ENCODE data around the gene GPR132. TPM values are rescaled to one million over a fixed set of nuclear protein-coding genes. Genes with fewer than 3 reads are reported as not detected.

GPR132 gene
- total and polyA plus RNA-seq, 10 of the 15 experiments (the other 5 are each of a cell fraction or from before 2014, with no cell fraction given): 1.9 to 49.3 (median 20.4) TPM

DNA sequence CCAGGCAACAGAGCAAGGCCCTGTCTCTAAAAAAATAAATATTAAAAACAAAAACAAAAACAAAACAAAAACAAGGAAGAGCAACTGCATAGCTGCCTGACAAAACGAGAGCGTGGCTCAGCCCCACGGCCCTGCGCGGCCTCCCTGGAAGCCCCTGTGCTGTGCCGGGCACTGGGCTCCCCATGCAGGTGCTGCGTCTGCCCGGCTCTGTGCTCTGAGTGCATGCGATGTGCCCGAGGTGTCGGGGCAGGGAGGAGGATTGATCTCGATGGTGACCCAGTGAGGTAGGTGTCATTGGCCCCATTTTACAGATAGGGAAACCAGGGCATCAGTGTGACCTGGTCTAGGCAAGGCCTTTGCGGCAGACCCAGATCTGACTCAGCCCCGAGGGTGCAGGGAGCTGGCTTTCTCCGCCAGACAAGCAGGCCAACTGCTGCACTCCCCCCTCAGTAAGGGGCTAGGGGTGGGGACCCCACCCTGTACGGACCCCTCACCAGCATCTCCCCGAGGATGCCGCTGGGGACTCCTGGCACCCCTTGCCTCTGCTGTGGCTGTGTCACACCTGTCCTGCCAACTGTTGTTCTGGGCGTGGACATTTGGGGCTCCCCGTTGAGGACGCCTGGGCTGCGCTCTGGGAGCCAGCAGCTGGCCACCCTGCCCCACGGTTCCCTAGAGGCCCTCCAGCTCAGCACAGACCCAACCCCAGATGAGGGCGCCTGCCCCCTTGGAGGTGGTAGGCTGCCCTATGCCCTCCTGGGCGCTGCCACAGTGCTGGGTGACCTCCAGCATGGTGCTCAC, 15.3 kb downstream of the GPR132 start:
- no peak for ATAC-seq
- Histone ChIP-seq H3K4me1 (ENCODE audit: control insufficient read depth, insufficient read depth, low read length) (peaks cover 7% of the 10 kb centered on the region), H3K27me3 (replicated peaks in 1 of 2; ENCODE audit: control insufficient read depth in 2 of 2, insufficient read depth in 2 of 2, low read length in 1 of 2) (no peaks in the 10 kb centered on the region), H4K20me1 (ENCODE audit: control insufficient read depth, insufficient read depth) (peaks cover 5% of the 10 kb centered on the region; the same call in 1 of the 2 replicates), H2AFZ (ENCODE audit: control insufficient read depth, low read depth, low read length) (no peak overlapping the region), H3K79me2 (ENCODE audit: control insufficient read depth, insufficient read depth, low read length) (peaks cover 1% of the 10 kb centered on the region), H3K9me3 (replicated peaks; ENCODE audit: control insufficient read depth, insufficient read depth, low read length) (no peaks in the 10 kb centered on the region), H3K36me3 (ENCODE audit: control insufficient read depth in 2 of 2, insufficient read depth in 2 of 2, low read length in 1 of 2) (peaks cover 34 to 36% of the 10 kb centered on the region in 2 experiments), H3K27ac (ENCODE audit: control insufficient read depth, insufficient read depth) (no peak overlapping the region), H3K4me3 (no peak overlapping the region), H3K9ac (ENCODE audit: control insufficient read depth, insufficient read depth, low read length) (no peak overlapping the region), H3K4me2 (ENCODE audit: control insufficient read depth, insufficient read depth) (no peak overlapping the region)
- ChIA-PET SMC1A (ENCODE audit: uncharacterized antibody, unreplicated experiment) (no interaction called here), CTCF (no interaction called here), POLR2A (interaction anchor here (0.5 to 0.8 kb wide), 2 partner anchors 12 to 13 kb away, joined by 3 read pairs; no protein-coding TSS in a partner anchor), RAD21 (ENCODE audit: unreplicated experiment) (no interaction called here)
- in situ Hi-C loops (cut with MboI): loop anchor here (5.0 to 10.0 kb wide), 2 partner anchors 68 to 155 kb away; no protein-coding TSS in a partner anchor
- DNase-seq (ENCODE audit: low read depth, low spot score): no peak
- WGBS (ENCODE audit: insufficient coverage, insufficient replicate concordance, low lambda C conversion rate, missing lambda C conversion rate): 93% methylated on average over 25 of the region's 25 CpGs
- BruUV-seq (replicated peaks): no TSS peak
- intact Hi-C loops (cut with micrococcal nuclease; ENCODE audit: unreplicated experiment): loop anchor here (5.0 kb wide), 1 partner anchor 153 kb away; no protein-coding TSS in a partner anchor
- TF ChIP-seq NR2C1 (IDR thresholded peaks at IDR 0.05) (no peak), ZBTB40 (IDR thresholded peaks at IDR 0.05; ENCODE audit: borderline replicate concordance) (no peak), IKZF2 (IDR thresholded peaks at IDR 0.05) (no peak), ZZZ3 (IDR thresholded peaks at IDR 0.05; ENCODE audit: control insufficient read depth, insufficient read length, low read depth) (no peak), CHD1 (IDR thresholded peaks at IDR 0.05; ENCODE audit: low read depth, low read length) (no peak), POLR2AphosphoS5 (IDR thresholded peaks at IDR 0.05; ENCODE audit: low read length) (peak; percentile 23; the same call in 1 of the 2 replicates), RELA (IDR thresholded peaks at IDR 0.05; ENCODE audit: borderline replicate concordance, partially characterized antibody) (no peak), MXI1 (IDR thresholded peaks at IDR 0.05; ENCODE audit: low read depth, low read length) (no peak), POLR2A (IDR thresholded peaks at IDR 0.05; ENCODE audit: low read depth, low read length) (peak; percentile 42), ZBED1 (IDR thresholded peaks at IDR 0.05; ENCODE audit: borderline replicate concordance) (no peak), ZNF24 (IDR thresholded peaks at IDR 0.05) (no peak), WRNIP1 (IDR thresholded peaks at IDR 0.05; ENCODE audit: borderline replicate concordance, low read depth, low read length) (no peak), PML (IDR thresholded peaks at IDR 0.05; ENCODE audit: low read length) (no peak), TARDBP (IDR thresholded peaks at IDR 0.05; ENCODE audit: borderline replicate concordance) (no peak)
- TF ChIP-seq, protein P1, sequence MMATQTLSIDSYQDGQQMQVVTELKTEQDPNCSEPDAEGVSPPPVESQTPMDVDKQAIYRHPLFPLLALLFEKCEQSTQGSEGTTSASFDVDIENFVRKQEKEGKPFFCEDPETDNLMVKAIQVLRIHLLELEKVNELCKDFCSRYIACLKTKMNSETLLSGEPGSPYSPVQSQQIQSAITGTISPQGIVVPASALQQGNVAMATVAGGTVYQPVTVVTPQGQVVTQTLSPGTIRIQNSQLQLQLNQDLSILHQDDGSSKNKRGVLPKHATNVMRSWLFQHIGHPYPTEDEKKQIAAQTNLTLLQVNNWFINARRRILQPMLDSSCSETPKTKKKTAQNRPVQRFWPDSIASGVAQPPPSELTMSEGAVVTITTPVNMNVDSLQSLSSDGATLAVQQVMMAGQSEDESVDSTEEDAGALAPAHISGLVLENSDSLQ (IDR thresholded peaks at IDR 0.05): no peak
- FAIRE-seq: no peak
